ENCODE measurements around the gene ZNF654.
"Not testable (repeated sequence)": the region's sequence is repeated elsewhere in the genome, so short reads cannot be mapped to it uniquely, and the experiment has no call there.

ZNF654 gene

GRCh38 chr3:88058581-88059379 is at the start of gene ZNF654, which contains the start of gene CGGBP1:
Gene ZNF654 (plus strand): TSS chr3:88059255. CDS start chr3:88059320, 65 bp downstream.
Gene CGGBP1 (minus strand): TSS chr3:88059005. CDS start chr3:88055976, 3,029 bp downstream.
- DNase-seq, result peak; percentile 100

- DNase-seq, result no peak
Observed at GRCh38 chr3:88010810-88011209, 48.2 kb upstream of the ZNF654 start.

GRCh38 chr3:88013592-88013991 is 45.5 kb upstream of the ZNF654 start:
- DNase-seq, result no peak

DNA sequence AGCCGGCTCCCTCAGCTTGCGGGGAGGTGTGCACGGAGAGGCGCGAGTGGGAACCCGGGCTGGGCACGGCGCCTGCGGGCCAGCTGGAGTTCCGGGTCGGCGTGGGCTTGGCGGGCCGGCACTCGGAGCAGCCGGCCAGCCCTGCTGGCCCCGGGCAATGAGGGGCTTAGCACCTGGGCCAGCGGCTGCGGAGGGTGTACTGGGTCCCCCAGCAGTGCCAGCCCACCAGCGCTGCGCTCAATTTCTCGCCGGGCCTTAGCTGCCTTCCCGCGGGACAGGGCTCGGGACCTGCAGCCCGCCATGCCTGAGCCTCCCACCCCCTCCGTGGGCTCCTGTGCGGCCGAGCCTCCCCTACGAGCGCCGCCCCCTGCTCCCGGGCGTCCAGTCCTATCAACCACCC is 43.4 kb upstream of the ZNF654 start:
- DNase-seq, result not testable (repeated sequence)

DNA sequence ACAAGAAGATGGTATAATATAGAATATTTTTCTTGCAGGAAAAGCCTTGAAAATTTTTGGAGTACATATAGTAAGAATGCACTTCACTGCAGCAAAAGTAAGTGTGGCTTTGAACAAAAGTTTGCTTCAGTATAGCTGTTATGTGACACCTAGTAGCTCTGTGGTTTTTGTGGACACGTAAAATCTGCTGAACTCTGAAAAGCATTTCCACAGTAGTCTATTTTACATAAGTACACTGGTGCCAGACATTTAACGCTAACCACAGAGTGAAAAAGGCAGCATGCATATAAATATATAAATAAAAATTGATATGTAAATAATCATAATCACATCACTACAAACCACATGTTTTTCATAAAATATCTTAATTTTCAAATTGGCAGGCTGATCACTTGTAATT is 40.0 kb upstream of the ZNF654 start:
- no peak for DNase-seq

DNA sequence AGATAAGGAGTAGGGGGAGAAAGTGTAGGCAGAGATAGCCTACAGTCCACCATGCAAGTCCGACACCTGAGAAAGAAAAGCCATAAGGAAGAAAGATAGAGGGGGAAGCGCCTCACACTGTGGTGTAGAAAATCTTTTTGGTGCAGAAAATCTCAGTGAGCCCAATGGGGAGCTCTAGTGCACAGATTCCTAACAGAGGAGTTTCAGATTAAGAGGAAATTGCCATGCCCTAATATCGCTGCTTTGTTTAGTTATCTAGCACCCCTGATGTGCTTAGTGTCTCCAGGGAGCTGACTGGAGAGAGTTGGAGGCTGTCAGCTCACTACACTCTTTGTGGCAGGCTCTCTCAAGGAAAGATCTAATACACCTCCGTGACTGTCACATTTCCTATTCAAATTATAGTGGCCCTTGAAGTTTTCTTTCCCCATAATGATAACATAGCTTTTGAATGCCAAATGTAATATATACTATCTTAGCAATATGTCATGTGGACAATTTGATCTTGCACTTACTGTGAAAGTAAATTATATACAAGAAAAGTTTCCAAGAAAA is 34.0 kb upstream of the ZNF654 start:
- no peak for DNase-seq

DNA sequence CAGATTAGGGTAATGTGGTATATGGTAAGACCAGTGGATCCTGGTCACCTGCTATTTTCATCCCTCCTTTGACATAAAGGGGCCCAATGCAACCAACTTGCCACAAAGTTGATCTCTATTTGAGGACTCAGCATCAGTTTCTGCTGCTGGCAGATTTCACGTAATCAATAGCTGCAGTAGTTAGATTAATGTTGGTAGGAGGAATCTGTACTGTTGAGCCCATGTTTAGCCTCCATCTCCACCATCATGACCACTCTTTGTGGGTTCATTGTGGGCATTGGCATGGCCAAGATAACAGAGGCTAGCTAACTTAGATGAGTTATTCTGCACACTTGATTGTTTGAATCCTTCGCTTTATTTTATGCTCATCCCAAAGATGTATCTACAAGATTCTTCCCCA is 30.2 kb upstream of the ZNF654 start:
- no peak for DNase-seq

DNA sequence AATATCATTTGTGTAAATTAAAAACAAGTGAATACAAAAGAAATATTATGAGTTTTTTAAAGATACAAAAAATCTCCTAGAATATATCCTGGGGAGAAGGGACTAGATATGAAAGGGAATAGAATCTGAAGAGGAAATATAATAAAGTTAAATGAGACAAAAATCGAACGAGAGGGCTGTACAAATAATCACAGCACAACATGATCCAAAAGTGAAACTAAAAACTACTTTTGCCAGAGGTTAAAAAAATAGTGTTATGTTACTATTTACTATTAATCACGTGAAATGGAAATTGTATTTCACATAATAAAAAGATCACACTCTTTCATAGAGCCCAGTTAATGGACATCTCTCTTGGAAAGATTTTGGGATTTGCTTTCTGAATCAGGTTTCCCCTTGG is 28.8 kb upstream of the ZNF654 start:
- no peak for DNase-seq

DNA sequence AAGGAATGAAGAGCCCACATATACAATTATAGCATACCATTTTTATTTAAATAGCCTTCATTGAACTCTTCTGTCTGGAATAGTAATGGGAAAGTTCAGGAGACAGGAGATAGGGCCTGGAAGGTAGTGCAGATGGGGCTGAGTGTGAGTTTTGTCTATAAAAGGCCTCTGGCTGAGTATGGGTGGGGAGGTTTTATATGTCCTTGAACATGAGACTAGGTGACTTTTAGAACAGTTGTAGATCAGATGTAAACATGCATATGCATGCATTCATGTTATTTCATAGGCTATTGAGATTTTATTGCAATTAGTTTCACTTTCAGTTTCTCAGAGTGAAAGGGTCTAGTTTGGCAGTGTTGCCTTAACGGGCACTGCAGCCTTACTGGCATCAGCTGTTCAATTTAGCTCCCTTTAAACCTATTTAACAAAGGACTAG is 27.4 kb upstream of the ZNF654 start:
- DNase-seq, result no peak

DNA sequence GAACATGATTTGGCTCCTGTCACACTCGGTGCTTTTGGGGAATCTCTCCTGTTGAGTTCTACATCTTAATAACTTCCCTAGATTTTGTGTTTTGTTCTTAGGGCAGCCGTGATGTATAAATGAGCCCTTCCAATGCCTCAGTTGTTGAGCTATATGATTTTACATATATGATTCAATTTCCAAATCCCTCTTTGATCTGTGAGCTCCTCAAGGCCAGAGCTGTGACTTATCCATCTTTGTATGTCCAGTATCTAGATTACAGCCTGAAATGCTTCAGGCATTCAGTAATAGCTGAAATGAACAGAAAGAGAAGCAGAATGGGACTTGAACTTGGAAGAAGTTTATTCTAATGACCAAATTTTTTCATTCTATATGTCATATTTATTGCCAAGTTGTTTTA is 26.8 kb upstream of the ZNF654 start:
- no peak for DNase-seq

DNA sequence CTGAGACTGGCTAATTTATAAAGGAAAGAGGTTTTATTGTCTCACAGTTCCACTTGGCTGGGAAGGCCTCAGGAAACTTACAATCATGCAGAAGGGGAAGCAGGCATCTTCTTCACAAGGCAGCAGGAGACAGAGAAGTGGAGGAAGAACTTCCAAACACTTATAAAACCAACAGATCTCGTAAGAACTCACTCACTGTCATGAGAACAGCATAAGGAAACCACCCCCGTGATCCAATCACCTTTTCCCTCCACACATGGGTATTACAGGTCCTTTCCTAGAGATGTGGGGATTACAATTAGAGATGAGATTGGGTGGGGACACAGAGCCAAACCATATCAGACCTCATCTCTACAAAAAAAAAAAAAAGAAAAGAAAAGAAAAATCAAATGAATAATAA is 26.0 kb upstream of the ZNF654 start:
- no peak for DNase-seq

- DNase-seq, result no peak
Observed at GRCh38 chr3:88033808-88034207, 25.2 kb upstream of the ZNF654 start.

DNA sequence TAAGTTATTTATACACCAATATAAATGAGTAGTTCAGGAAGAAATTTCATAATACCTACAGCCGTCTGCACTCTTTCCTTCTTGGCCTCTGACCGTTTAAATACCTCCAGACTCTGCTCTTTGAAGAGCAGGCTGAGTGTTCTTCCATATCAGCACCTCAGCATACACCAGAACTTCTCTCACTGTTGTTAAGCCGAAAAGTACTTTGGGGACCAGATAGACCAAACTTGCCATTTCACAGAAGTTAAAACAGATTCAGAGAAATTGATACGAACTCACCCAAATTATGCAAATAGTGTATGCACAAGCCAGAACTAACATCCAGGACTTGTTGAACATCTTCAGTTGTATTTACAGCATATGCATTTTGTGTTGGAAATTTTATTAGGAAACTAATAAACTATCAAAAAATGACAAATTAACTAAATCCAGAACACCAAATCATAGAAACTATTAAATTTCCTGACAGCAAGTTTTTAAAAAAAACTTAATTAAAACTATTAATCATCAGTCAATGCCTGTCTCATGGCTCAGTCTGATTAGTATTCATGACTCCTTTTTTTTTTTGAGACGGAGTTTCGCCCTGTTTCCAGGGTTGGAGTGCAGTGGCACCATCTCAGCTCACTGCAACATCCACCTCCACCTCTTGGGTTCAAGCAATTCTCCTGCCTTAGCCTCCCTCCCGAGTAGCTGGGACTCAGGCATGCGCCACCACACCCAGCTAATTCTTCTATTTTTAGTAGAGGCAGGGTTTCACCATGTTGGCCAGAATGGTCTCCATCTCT is 24.4 kb upstream of the ZNF654 start:
- DNase-seq, result no peak

DNA sequence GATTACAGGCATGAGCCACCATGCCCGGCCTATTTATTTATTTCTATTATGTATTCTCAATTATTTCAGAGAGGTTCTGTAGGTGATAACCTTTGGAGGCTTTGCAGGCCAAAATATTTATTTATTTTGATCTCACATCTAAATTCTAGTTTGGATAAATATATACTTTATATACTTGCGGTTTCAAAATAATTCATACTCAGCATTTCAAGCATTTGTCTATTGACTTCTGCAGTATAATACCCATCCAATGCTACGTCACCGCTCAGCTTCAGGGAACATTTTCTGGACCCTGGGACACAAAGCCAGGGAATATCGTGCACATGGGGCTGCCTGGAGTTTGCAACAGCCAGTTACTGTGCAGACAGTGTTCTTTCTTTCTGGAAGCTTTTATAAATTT is 22.8 kb upstream of the ZNF654 start:
- no peak for DNase-seq

- no peak for DNase-seq
Observed at GRCh38 chr3:88038566-88038965, 20.5 kb upstream of the ZNF654 start.

GRCh38 chr3:88040529-88040928 is 18.5 kb upstream of the ZNF654 start:
- no peak for DNase-seq

GRCh38 chr3:88041005-88041404 is 18.1 kb upstream of the ZNF654 start:
- no peak for DNase-seq

DNA sequence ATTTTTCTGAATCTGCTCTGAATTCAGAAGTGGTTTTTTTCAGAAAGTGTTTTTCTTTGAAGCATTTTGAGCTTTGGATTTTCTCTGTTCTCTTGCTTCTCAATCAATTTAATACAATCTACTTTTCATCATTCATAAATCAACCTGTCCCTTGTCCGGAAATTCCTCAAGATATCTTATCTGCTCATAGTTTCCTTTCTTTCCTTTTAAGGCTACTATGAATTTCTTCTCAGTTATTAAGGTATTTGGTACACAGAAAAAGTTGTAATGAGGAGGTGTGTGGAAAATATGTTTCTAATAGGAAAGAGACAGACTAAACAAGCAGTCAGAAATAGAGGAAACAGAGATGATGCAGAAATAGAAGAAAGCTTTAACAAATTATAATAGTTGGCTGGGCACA is 14.6 kb upstream of the ZNF654 start:
- DNase-seq, result no peak

DNA sequence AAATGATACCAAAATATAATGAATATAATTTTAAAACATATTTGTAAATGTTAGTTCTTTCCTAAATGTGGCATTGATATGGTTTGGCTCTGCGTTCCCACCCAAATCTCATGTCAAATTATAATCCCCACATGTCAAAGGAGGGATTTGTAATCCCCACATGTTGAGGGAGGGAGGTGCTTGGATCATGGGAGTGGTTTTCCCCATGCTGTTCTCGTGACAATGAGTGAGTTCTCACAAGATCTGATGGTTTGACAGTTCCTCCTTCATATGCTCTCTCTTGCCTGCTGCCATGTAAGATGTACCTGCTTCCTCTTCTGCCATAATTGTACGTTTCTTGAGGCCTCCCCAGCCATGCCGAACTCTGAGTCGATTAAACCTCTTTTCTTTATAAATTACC is 12.3 kb upstream of the ZNF654 start:
- DNase-seq, result no peak

DNA sequence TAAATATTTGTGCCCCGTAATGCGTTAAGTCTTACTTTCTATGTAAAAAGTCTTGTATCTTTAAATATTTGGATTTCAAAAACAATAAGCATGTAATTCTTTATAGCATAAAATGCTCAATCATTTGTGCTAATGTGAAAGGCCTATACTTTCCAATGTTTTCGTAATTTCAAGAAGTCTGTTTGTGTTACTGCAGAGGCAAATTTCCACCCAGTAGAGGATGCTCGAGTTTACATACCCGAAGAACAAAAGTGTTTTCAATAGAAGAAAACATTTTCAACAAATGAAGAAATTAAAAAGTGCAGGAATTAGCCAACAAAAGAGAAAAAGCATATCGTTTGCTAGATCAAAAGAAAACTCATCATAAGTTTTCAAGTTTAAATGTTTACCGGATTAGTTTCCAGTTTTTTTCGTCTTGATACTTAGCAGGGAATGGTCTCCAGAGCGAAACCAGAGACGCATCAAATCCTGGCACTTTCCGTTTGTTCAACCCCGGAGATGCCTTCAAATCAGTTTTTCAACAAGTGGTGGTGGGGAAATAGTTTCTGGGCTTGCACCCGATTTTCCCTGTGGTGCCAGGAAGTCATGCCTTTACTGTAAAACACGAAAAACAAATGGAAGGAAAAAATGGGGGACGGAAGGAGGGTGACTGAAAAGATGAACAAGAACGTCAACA is 1.3 kb upstream of the ZNF654 start:
- DNase-seq, result no peak

GRCh38 chr3:88058306-88058580 is 812 bp upstream of the ZNF654 start:
- no peak for DNase-seq

GRCh38 chr3:88059380-88060170 is 520 bp downstream of the ZNF654 start:
- DNase-seq, result no peak

- DNase-seq, result no peak
Observed at GRCh38 chr3:88061746-88062145, 2.7 kb downstream of the ZNF654 start.
